Activated B cell treated with CpG ODN at 0.5 μM for 24 hours (primary cell): Measurements from ENCODE around the gene CYP27A1. TPM values are rescaled to one million over a fixed set of nuclear protein-coding genes. Genes with fewer than 3 reads are reported as not detected.

ENCODE experiments used
- ATAC-seq: fragments of 200-7000 bp; cut with Tn5 transposase; one replicate; pipeline ENCODE4 v1.10.0; 2021; ENCODE audit warnings: low read depth, mild to moderate bottlenecking, moderate library complexity
- CTCF ChIA-PET: fragments of 350-600 bp; sonication (Branson Sonifier 250); formaldehyde crosslinking; loops from one replicate; lab custom pipeline; 2021; ENCODE audit warnings: antibody characterized with exemption; lab: Charles Lee
- POLR2A ChIA-PET: fragments of 350-600 bp; sonication (Branson Sonifier 250); formaldehyde crosslinking; loops from one replicate; lab custom pipeline; 2021; ENCODE audit warnings: antibody characterized with exemption; lab: Charles Lee
- DNase-seq: peaks from one replicate; pipeline ENCODE4 v3.0.0; 2022
- H3K27ac Mint-ChIP-seq: one replicate; pipeline ENCODE4 v1.8.0; 2020; ENCODE audit warnings: mixed read lengths
- H3K27me3 Mint-ChIP-seq: one replicate; pipeline ENCODE4 v1.8.0; 2021; ENCODE audit warnings: mixed read lengths
- H3K36me3 Mint-ChIP-seq: one replicate; pipeline ENCODE4 v1.8.0; 2021; ENCODE audit warnings: low read depth, mixed read lengths
- H3K4me1 Mint-ChIP-seq: one replicate; pipeline ENCODE4 v1.8.0; 2021; ENCODE audit warnings: mixed read lengths
- H3K4me3 Mint-ChIP-seq: one replicate; pipeline ENCODE4 v1.8.0; 2020; ENCODE audit warnings: mild to moderate bottlenecking, mixed read lengths
- H3K9me3 Mint-ChIP-seq: one replicate; pipeline ENCODE4 v1.8.0; 2020; ENCODE audit warnings: mixed read lengths
- CTCF ChIP-seq: fragments of 200-600 bp; IDR thresholded peaks from one replicate; pipeline ENCODE4 v1.8.0; 2022; ENCODE audit warnings: antibody characterized with exemption, mild to moderate bottlenecking
- intact Hi-C: fragments of 100-400 bp; cut with micrococcal nuclease; formaldehyde crosslinking; loops from one replicate; pipeline ENCODE4 v1.15.1; 2024
- total RNA-seq: library from RNA; stranded (reverse); gene quantifications from 2 replicates; pipeline ENCODE4 v1.2.3, GENCODE V29; 2022

CYP27A1 gene
- total RNA-seq, 1 donor from 2014 or later, result 0.55 TPM

GRCh38 chr2:218814540-218815243, 32.7 kb downstream of the CYP27A1 start:
- H3K4me1 Mint-ChIP-seq, result no peaks in the 10 kb centered on the region
- no peak overlapping the region for H3K27ac Mint-ChIP-seq
- intact Hi-C loops, result no loop called here
- no peaks in the 10 kb centered on the region for H3K9me3 Mint-ChIP-seq
- DNase-seq, result no peak
- TF ChIP-seq CTCF, result no peak
- no peak for ATAC-seq
- CTCF ChIA-PET, result no interaction called here
- H3K27me3 Mint-ChIP-seq, result peaks cover 23% of the 10 kb centered on the region
- no peak overlapping the region for H3K4me3 Mint-ChIP-seq
- POLR2A ChIA-PET, result no interaction called here
- H3K36me3 Mint-ChIP-seq, result no peaks in the 10 kb centered on the region

- H3K36me3 Mint-ChIP-seq, result no peaks in the 10 kb centered on the region
- H3K9me3 Mint-ChIP-seq, result no peaks in the 10 kb centered on the region
- TF ChIP-seq CTCF, result no peak
Observed at GRCh38 chr2:218815244-218815637, 33.3 kb downstream of the CYP27A1 start.

GRCh38 chr2:218815649-218816048, 33.7 kb downstream of the CYP27A1 start:
- Mint-ChIP-seq H3K27me3 (peaks cover 25% of the 10 kb centered on the region), H3K4me1 (no peaks in the 10 kb centered on the region), H3K36me3 (no peaks in the 10 kb centered on the region), H3K27ac (no peak overlapping the region), H3K4me3 (no peak overlapping the region), H3K9me3 (no peaks in the 10 kb centered on the region)
- ChIA-PET POLR2A (no interaction called here), CTCF (no interaction called here)
- intact Hi-C loops, result no loop called here
- ATAC-seq, result no peak
- DNase-seq, result no peak
- no peak for TF ChIP-seq CTCF

More at GRCh38 chr2:218815244-218815637, 33.3 kb downstream of the CYP27A1 start:
- POLR2A ChIA-PET, result no interaction called here
- intact Hi-C loops, result no loop called here
- DNase-seq (no peak), ATAC-seq (no peak)
- CTCF ChIA-PET, result no interaction called here
- Mint-ChIP-seq H3K27ac (no peak overlapping the region), H3K4me3 (no peak overlapping the region), H3K4me1 (no peaks in the 10 kb centered on the region), H3K27me3 (peaks cover 23% of the 10 kb centered on the region)

- TF ChIP-seq CTCF, result no peak
- ATAC-seq, result no peak
- no peak for DNase-seq
- ChIA-PET CTCF (no interaction called here), POLR2A (no interaction called here)
- Mint-ChIP-seq H3K4me3 (no peak overlapping the region), H3K4me1 (no peaks in the 10 kb centered on the region), H3K9me3 (no peaks in the 10 kb centered on the region), H3K27ac (no peak overlapping the region), H3K36me3 (no peaks in the 10 kb centered on the region), H3K27me3 (peaks cover 25% of the 10 kb centered on the region)
- intact Hi-C loops, result no loop called here
Observed at GRCh38 chr2:218816561-218817011, 34.6 kb downstream of the CYP27A1 start.

- no peak overlapping the region for H3K4me3 Mint-ChIP-seq
- intact Hi-C loops, result no loop called here
Observed at GRCh38 chr2:218819093-218819492, 37.1 kb downstream of the CYP27A1 start.

More at GRCh38 chr2:218819093-218819492, 37.1 kb downstream of the CYP27A1 start:
- peaks cover 8% of the 10 kb centered on the region for H3K27me3 Mint-ChIP-seq
- H3K9me3 Mint-ChIP-seq, result no peaks in the 10 kb centered on the region
- DNase-seq (no peak), ATAC-seq (no peak)
- POLR2A ChIA-PET, result no interaction called here
- no peaks in the 10 kb centered on the region for H3K36me3 Mint-ChIP-seq
- no peak overlapping the region for H3K27ac Mint-ChIP-seq
- no peaks in the 10 kb centered on the region for H3K4me1 Mint-ChIP-seq
- CTCF ChIA-PET, result no interaction called here
- no peak for TF ChIP-seq CTCF
